Hair follicle dermal papilla cell (primary cell): ENCODE measurements around the gene NUDT11. TPM values are rescaled to one million over a fixed set of nuclear protein-coding genes. Genes with fewer than 3 reads are reported as not detected.

Experiments used
- total RNA-seq: library from RNA; depleted of rRNA; stranded (reverse); fragments of >200 nt; gene quantifications from 2 replicates; pipeline ENCODE4 v1.2.3, GENCODE V29; 2012

Gene NUDT11
- total RNA-seq, result 9.1 and 9.6 TPM in 2 replicates

GRCh38 chrX:51496501-51497291 lies at the start of gene NUDT11:
Gene NUDT11 (minus strand): TSS chrX:51496592. CDS start chrX:51496444, 148 bp downstream.

Other genes starting within 250 kb of the NUDT11 start
- gene NUDT10, start 163.8 kb downstream of the NUDT11 start, total RNA-seq, result 2.8 and 3.3 TPM in 2 replicates
- not detected in 2 replicates for gene CENPVL3, start 122.3 kb upstream of the NUDT11 start, total RNA-seq
- not detected in 2 replicates for gene CENPVL2, start 186.2 kb upstream of the NUDT11 start, total RNA-seq
- not detected in 2 replicates for gene CENPVL1, start 213.9 kb upstream of the NUDT11 start, total RNA-seq
- gene GSPT2, start 246.8 kb upstream of the NUDT11 start, total RNA-seq, result 7.2 and 7.6 TPM in 2 replicates